ENCODE measurements around the gene ADAMTSL2.

GRCh38 chr9:133605446-133605845 is 70.9 kb downstream of the ADAMTSL2 start:
- TF ChIP-seq OVOL2 (CRISPR knock-in tag; IDR thresholded peaks at IDR 0.05; ENCODE audit: borderline replicate concordance) (no peak), NR2C2 (CRISPR knock-in tag; IDR thresholded peaks at IDR 0.05) (no peak), GTF2I (CRISPR knock-in tag; conservative IDR thresholded peaks at IDR 0.05) (no peak), CTCF (IDR thresholded peaks at IDR 0.05) (no peak), NR1H2 (CRISPR knock-in tag; IDR thresholded peaks at IDR 0.05) (no peak), SMAD3 (CRISPR knock-in tag; IDR thresholded peaks at IDR 0.05; ENCODE audit: borderline replicate concordance) (no peak), SP1 (CRISPR knock-in tag; conservative IDR thresholded peaks at IDR 0.05) (no peak), ZNF121 (CRISPR knock-in tag; IDR thresholded peaks at IDR 0.05) (no peak), PRDM15 (CRISPR knock-in tag; IDR thresholded peaks at IDR 0.05) (no peak), ZBTB43 (CRISPR knock-in tag; IDR thresholded peaks at IDR 0.05) (no peak), CDX4 (CRISPR knock-in tag; IDR thresholded peaks at IDR 0.05; ENCODE audit: borderline replicate concordance) (no peak), ZNF281 (CRISPR knock-in tag; IDR thresholded peaks at IDR 0.05) (no peak)
